Stimulated activated CD4-positive, alpha-beta T cell treated with anti-CD3 and anti-CD28 coated beads, Interleukin-2, amount 100 ng/mL, for 24 hours (primary cell): ENCODE measurements around the gene COL13A1.

Experiments
- DNase-seq, 2 donors: peaks; one replicate each; pipeline ENCODE4 v3.0.0-alpha.2; 2020

COL13A1 gene

DNA sequence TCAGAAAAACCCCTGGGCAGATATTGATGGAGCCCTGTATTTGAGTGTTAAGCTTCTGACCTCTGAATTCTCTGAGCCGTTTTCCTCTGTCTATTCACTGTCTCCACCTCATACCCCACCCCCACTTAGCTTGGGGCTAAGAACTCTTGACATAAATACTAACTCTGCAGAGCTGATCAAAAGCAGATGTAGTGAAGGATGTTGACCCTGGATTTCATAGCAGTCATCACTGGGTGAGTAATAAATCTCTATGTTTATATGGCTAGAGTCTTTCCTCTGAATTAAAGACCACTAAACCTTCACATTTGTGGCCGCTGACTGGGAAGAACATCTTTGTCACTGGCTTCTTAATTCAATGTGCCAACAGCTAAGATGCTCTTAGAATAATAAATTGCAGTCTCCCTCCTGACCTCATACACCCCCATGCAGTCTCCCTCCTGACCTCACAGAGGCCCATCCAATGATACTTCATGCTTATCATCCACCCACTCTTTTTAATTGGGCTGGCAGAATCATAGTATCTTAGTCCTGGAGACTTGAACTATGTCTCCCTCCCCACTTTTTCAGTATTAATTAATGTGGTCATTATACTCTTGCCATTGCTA lies 172.9 kb downstream of the COL13A1 start:
- DNase-seq, result no peak

GRCh38 chr10:69976795-69977546 lies 175.3 kb downstream of the COL13A1 start:
- no peak for DNase-seq

- no peak for DNase-seq
Observed at GRCh38 chr10:69979174-69979573, 177.5 kb downstream of the COL13A1 start.

DNA sequence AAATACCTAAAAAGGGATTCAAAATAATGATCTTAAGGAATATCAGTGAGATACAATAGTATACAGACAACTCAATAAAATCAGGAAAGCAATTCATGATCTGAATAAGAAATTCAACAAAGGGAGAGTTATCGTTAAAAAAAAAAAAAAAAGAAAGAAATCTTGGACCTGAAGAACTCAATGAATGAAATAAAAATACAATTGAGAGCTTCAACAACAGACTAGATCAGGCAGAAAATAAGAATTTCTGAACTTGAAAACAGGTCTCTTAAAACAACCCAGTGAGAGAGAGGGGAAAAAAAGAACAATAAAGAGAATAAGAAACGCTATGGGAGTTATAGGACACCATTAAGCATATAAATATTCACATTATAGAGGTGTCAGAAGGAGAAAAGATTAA lies 179.0 kb downstream of the COL13A1 start:
- DNase-seq, result no peak

DNA sequence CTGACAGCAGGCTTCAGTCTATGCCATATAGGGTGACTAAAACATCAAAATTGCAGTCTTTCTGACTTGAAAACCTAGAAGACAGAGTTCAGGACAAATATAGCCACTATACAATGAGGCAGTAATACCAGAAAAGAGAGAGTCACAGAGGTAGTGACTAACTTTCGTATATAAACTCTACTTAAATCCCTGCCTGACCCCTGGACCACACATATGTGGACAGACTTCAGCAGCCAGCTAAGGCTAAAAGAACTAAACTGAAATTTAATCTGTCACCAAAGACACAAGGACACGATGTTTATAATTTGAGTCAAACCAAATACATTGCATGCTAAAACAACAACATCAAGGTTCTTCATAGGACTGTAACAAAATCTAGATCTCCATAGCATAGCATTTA lies 186.4 kb downstream of the COL13A1 start:
- no peak for DNase-seq

DNA sequence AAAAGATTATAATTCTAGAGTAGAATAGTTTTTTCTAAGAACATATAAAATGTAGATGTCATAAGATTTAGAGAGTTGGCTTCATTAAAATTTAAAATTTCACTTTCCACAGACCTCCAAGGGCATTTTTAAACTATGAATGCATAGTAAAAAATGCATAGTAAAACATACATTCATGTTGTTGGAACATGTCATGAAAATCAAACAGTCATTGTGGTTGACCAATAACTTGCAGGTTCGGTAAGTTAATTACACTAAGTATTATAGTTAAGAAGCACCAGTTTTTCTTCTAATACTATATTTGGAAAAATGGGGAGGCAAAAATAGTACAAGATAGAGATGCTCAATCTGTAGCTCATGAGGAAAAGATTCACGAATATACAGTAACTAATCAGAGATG lies 189.4 kb downstream of the COL13A1 start:
- DNase-seq, result no peak

DNA sequence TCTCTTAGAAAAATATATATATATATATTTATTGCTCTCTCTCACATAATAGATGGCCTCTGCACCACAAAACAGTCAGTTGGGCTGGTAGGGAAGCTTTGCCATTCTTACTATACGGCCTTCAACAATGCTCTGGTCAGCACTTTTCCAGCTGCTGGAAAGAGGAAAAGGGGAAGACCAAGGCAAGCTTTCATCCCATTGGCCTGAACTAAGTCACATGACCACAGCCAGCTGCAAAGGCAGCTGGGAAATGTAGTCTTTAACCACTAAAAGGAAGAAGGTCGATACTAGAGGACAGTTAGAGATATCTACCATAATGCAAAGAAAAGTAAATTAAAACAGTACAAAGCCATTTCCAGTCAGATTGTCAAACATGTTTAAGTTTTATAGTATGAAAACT lies 192.6 kb downstream of the COL13A1 start:
- DNase-seq, result no peak

DNA sequence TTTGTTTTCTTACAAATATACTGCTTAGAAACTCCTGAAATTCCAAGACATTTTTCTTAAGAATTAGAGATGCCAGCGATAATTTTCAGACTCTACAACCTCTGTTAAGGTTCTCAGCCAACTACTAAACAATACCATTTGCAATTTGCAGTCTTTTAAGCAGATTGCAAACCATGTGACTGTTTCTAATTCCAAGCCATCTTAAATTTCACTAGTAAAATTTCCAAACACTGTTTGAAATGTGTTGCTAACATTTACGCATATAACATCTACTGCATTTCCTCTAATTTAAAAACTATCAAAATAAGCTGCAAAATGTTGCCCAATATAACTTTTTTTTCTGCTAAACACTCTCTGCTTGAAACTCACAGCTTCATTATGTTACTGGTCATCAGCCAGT lies 194.9 kb downstream of the COL13A1 start:
- no peak for DNase-seq

DNA sequence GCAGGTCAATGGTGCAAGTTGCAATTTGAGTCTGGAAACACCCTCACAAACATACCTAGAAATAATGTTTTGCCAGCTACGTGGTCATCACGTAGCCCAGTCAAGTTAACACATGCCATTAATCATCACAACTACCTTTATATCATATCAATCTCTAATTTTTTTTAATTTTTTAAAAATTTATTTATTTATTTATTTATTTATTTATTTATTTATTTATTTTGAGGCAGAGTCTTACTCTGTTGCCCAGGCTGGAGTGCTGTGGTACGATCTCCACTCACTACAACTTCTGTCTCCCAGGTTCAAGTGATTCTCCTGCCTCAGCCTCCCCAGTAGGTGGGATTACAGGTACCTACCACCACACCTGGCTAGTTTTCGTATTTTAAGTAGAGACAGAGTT lies 198.6 kb downstream of the COL13A1 start:
- no peak for DNase-seq

- DNase-seq, result no peak
Observed at GRCh38 chr10:70007116-70007820, 205.6 kb downstream of the COL13A1 start.
